Thyroid gland (tissue), 4 donors: ENCODE data around the gene TDRD1. TPM values are rescaled to one million over a fixed set of nuclear protein-coding genes. Genes with fewer than 3 reads are reported as not detected.

ENCODE experiments used
- DNase-seq, 2 donors: peaks; one replicate each; pipeline ENCODE4 v3.0.0-alpha.2; 2019
- H3K27ac ChIP-seq, 3 donors: fragments of 200-600 bp; sonication (generic); 1 replicate in 2 of 3; 2 replicates in 1 of 3; pipeline ENCODE4 v1.5.1; 2016 to 2019; ENCODE audit warnings: mild to moderate bottlenecking in 1 of 3, moderate library complexity in 1 of 3
- H3K27me3 ChIP-seq: fragments of 200-600 bp; sonication (generic); one replicate; pipeline ENCODE4 v1.5.1; 2019
- H3K36me3 ChIP-seq, 2 donors: fragments of 200-600 bp; sonication (generic); one replicate each; pipeline ENCODE4 v1.5.1; 2016 to 2019
- H3K4me1 ChIP-seq, 2 donors: fragments of 200-600 bp; sonication (generic); one replicate each; pipeline ENCODE4 v1.5.1; 2017 to 2019
- H3K4me3 ChIP-seq, 3 donors: fragments of 200-600 bp; sonication (generic); replicated peaks in 1 of 3; 1 replicate in 2 of 3; 2 replicates in 1 of 3; pipeline ENCODE4 v1.5.1; 2016; ENCODE audit warnings: mild to moderate bottlenecking in 1 of 3
- H3K9me3 ChIP-seq: fragments of 200-600 bp; sonication (generic); one replicate; pipeline ENCODE4 v1.5.1; 2017
- POLR2A ChIP-seq, 2 donors: fragments of 450-650 bp; IDR thresholded peaks; one replicate each; pipeline ENCODE4 v1.6.1; 2017; ENCODE audit warnings: antibody characterized with exemption in 2 of 2, mild to moderate bottlenecking in 2 of 2, moderate library complexity in 1 of 2
- WGBS, 2 donors: methylation state at CpG; one replicate each; pipeline ENCODE4 v1.1.5; 2017; 5-methylcytosine and 5-hydroxymethylcytosine counted together
- intact Hi-C: fragments of 100-400 bp; cut with DNase I; formaldehyde crosslinking; loops from one replicate; pipeline ENCODE4 v1.15.1; 2023
- microRNA counts, 2 donors: library from miRNA; unstranded; fragments of <30 nt; microRNA quantifications; one replicate each; lab custom pipeline; 2016 to 2017
- small RNA-seq: library from RNA; depleted of rRNA; stranded (forward); fragments of <200 nt; gene quantifications from one replicate; pipeline ENCODE3, GENCODE V24; 2016
- total RNA-seq, 4 donors: library from RNA; depleted of rRNA; stranded (reverse); fragments of >200 nt; gene quantifications; one replicate each; pipeline ENCODE4 v1.2.3, GENCODE V29; 2016
- TF ChIP-seq, protein P1 (sequence below), 6 experiments: fragments of 200-600 bp in 3 of 6; fragments of 450-650 bp in 3 of 6; sonication (generic) in 3 of 6; IDR thresholded peaks; one replicate each; pipeline ENCODE4 v1.5.1; 2016 to 2019; ENCODE audit warnings: antibody characterized with exemption in 6 of 6, mild to moderate bottlenecking in 2 of 6, inconsistent platforms in 1 of 6, moderate library complexity in 1 of 6

The TDRD1 gene
- total RNA-seq, 4 donors from 2014 or later, result 0.22 to 0.67 TPM; not detected in 2

DNA sequence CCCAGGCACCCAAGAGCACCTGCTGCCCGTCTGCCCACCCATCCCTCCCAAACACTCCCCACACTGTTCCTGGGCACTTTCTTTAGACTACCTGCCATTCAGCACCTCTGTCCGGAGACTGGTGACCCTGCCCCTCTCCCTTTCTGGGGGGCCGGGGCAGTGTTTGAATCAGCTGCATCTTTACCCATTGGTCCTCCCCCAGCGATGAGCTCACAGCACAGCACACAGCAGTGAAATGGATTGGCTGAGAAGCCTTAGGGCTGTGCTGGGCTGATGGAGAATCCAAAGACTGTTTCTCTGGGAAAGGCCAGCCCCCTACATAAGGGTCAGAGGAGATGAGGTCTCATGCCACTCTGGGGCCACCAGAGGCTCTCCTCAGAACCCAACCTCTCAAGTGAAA lies 100.1 kb downstream of the TDRD1 start:
- intact Hi-C loops, result no loop called here
- no peak for TF ChIP-seq POLR2A (IDR thresholded peaks at IDR 0.05)
- TF ChIP-seq, protein P1, sequence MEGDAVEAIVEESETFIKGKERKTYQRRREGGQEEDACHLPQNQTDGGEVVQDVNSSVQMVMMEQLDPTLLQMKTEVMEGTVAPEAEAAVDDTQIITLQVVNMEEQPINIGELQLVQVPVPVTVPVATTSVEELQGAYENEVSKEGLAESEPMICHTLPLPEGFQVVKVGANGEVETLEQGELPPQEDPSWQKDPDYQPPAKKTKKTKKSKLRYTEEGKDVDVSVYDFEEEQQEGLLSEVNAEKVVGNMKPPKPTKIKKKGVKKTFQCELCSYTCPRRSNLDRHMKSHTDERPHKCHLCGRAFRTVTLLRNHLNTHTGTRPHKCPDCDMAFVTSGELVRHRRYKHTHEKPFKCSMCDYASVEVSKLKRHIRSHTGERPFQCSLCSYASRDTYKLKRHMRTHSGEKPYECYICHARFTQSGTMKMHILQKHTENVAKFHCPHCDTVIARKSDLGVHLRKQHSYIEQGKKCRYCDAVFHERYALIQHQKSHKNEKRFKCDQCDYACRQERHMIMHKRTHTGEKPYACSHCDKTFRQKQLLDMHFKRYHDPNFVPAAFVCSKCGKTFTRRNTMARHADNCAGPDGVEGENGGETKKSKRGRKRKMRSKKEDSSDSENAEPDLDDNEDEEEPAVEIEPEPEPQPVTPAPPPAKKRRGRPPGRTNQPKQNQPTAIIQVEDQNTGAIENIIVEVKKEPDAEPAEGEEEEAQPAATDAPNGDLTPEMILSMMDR (IDR thresholded peaks at IDR 0.05), result no peak
- H3K27ac ChIP-seq, result no peak overlapping the region
- 80 to 82% methylated on average over 4 of the region's 4 CpGs for WGBS, 2 donors
- no peaks in the 10 kb centered on the region for H3K27me3 ChIP-seq
- H3K4me3 ChIP-seq, result no peak overlapping the region
- DNase-seq, result no peak
- no peaks in the 10 kb centered on the region for H3K4me1 ChIP-seq
- no peaks in the 10 kb centered on the region for H3K9me3 ChIP-seq
- H3K36me3 ChIP-seq, result no peaks in the 10 kb centered on the region

DNA sequence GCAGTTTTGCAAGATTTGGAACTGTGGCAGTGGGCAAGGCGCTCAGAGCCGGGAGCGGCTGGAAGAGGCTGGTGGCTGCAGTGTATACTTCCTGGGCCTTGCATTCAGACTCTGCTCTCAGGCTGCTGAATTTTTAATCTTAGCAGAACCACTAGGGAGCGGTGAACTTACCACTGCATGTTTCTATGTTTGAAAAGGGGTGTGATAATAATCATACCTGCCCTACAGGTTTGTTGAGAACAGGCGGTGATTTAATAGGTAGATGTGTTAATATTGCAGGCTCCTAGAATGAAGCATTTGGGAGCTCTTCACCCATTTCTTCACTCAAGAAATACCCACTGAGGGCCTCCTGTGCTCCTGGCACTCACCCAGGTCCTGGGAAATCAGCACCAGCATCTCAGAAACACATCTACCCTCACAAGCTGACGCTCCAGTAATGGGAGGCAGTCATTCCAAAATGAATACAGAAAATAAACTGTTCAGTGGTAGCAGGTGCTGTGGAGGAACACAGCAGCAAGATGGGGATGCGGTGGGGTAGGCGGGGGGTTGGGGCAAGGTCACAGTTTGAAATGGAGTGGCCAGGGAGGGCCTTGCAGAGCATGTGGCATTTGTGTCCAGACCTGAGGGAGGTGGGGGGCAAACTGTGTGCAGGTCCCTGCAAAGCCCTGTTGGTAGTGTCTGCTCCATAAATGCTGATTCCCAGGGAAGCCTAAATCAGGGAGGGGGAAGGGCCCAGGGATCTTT lies 100.9 kb downstream of the TDRD1 start:
- H3K9me3 ChIP-seq, result no peaks in the 10 kb centered on the region
- intact Hi-C loops, result no loop called here
- no peak for TF ChIP-seq POLR2A (IDR thresholded peaks at IDR 0.05)
- TF ChIP-seq, protein P1 (IDR thresholded peaks at IDR 0.05), result no peak
- 70 to 72% methylated on average over 7 to 8 of the region's 8 CpGs for WGBS, 2 donors
- no peak overlapping the region for H3K27ac ChIP-seq
- H3K27me3 ChIP-seq, result no peaks in the 10 kb centered on the region
- no peak overlapping the region for H3K4me3 ChIP-seq
- no peaks in the 10 kb centered on the region for H3K4me1 ChIP-seq
- DNase-seq, result no peak
- no peaks in the 10 kb centered on the region for H3K36me3 ChIP-seq

DNA sequence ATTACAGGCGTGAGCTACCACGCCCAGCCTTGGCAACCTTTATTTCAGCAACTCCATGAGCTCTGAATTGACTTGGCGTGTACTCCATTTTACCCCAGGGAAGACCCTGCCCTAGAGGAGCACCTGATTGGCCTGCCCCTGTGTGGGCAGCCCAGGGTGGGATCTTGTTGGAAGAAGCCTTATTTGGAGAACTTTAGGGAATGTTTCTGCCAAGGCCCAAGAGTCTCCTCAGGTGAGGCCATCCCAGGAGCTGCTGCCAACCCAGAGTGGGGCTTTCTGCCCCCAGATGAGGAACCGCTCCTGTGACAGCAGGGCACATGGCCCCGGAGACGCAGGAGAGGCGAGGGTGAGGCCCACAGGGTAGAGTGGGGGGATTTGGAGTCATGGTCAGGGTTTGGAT lies 101.9 kb downstream of the TDRD1 start:
- 69 to 74% methylated on average over 7 of the region's 7 CpGs for WGBS, 2 donors
- DNase-seq, result no peak
- Histone ChIP-seq H3K36me3 (no peaks in the 10 kb centered on the region), H3K27me3 (no peaks in the 10 kb centered on the region), H3K4me3 (no peak overlapping the region), H3K9me3 (no peaks in the 10 kb centered on the region), H3K4me1 (no peaks in the 10 kb centered on the region), H3K27ac (no peak overlapping the region)
- no peak for TF ChIP-seq POLR2A (IDR thresholded peaks at IDR 0.05)
- TF ChIP-seq, protein P1 (IDR thresholded peaks at IDR 0.05), result no peak
- intact Hi-C loops, result no loop called here

DNA sequence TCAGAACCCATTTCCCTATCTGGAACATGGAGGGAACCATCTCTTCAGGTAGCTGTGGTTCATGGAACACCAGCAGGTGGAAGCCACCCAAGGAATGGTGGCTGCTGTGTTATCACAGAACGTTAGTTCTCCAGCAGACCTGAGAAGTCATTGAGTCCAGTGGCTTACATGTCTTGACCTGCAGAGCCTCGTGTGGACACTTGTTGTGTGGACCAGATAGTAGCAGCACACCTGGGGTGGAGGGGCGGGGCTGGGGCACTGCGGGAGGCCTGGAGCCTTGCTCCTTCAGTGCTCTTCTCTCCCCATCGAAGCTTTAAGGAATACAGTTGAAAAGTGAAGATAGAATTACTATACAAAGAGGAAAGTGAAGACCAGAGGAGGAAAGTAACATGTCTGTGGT lies 102.3 kb downstream of the TDRD1 start:
- Histone ChIP-seq H3K9me3 (no peaks in the 10 kb centered on the region), H3K36me3 (no peaks in the 10 kb centered on the region), H3K4me3 (no peak overlapping the region), H3K4me1 (no peaks in the 10 kb centered on the region), H3K27me3 (no peaks in the 10 kb centered on the region), H3K27ac (no peak overlapping the region)
- TF ChIP-seq, protein P1 (IDR thresholded peaks at IDR 0.05), result no peak
- TF ChIP-seq POLR2A (IDR thresholded peaks at IDR 0.05), result no peak
- WGBS, 2 donors, result 61 to 66% methylated on average over 5 of the region's 5 CpGs
- intact Hi-C loops, result no loop called here
- DNase-seq, result no peak

MicroRNA genes within 50 kb of the gene (microRNA counts, 767-probe panel; counts per million panel counts)
- microRNA hsa-miR-2110 (lab: Ali Mortazavi, UCI), result 0 counts per million in 2 donors

Small RNAs within 50 kb of the gene (small RNA-seq; reads per million reads assigned to genes)
- gene RF02277, result not detected

Other genes with a start within 250 kb of the TDRD1 start
- 1 to 10 TPM in 2 of 4 donors, under 1 TPM in 2; 0.27 to 1.7 (median 0.95) TPM for gene ADRB1, start 135.5 kb upstream of the TDRD1 start, total RNA-seq
- gene CCDC186, start 5.2 kb upstream of the TDRD1 start, total RNA-seq, result 10 to 100 TPM; 43.3 to 49.7 (median 46.6) TPM
- under 1 TPM in 2 of 4 donors, not detected in 2; 0.13 to 0.22 TPM for gene VWA2, start 59.9 kb downstream of the TDRD1 start, total RNA-seq
- 100 to 1,000 TPM; 135 to 356 (median 299) TPM for gene AFAP1L2, start 225.1 kb downstream of the TDRD1 start, total RNA-seq